PFSK-1 (cell line): Measurements from ENCODE around the gene TRIM44.

ENCODE experiments used
- FOXP2 ChIP-seq: optimal IDR thresholded peaks from 2 replicates; pipeline ENCODE3; 2011; ENCODE audit warnings: borderline replicate concordance, control low read depth, inconsistent platforms; ENCODE audit not compliant: insufficient read depth; ENCODE audit errors: extremely low read length, extremely low read depth
- POLR2AphosphoS5 ChIP-seq: IDR thresholded peaks from 2 replicates; pipeline ENCODE4 v1.6.1; 2012; ENCODE audit warnings: low read depth, mild to moderate bottlenecking, control low read depth, low read length, moderate library complexity
- SIN3A ChIP-seq: IDR thresholded peaks from 2 replicates; pipeline ENCODE4 v1.6.1; 2012; ENCODE audit warnings: mild to moderate bottlenecking, low read length, moderate library complexity, borderline replicate concordance; ENCODE audit not compliant: insufficient read depth
- TAF1 ChIP-seq: IDR thresholded peaks from 2 replicates; pipeline ENCODE4 v1.6.1; 2012; ENCODE audit warnings: low read length, control low read depth, borderline replicate concordance; ENCODE audit not compliant: insufficient read depth
- TF ChIP-seq, protein P1 (sequence below), 2 experiments: IDR thresholded peaks; 2 replicates each; pipeline versions ENCODE4 v1.6.1 to v1.8.0; 2011 to 2012; ENCODE audit warnings: low read depth in 2 of 2, low read length in 2 of 2, control low read depth in 1 of 2, inconsistent platforms in 1 of 2, mild to moderate bottlenecking in 1 of 2, moderate library complexity in 1 of 2; ENCODE audit not compliant: insufficient read depth in 1 of 2

Gene TRIM44

DNA sequence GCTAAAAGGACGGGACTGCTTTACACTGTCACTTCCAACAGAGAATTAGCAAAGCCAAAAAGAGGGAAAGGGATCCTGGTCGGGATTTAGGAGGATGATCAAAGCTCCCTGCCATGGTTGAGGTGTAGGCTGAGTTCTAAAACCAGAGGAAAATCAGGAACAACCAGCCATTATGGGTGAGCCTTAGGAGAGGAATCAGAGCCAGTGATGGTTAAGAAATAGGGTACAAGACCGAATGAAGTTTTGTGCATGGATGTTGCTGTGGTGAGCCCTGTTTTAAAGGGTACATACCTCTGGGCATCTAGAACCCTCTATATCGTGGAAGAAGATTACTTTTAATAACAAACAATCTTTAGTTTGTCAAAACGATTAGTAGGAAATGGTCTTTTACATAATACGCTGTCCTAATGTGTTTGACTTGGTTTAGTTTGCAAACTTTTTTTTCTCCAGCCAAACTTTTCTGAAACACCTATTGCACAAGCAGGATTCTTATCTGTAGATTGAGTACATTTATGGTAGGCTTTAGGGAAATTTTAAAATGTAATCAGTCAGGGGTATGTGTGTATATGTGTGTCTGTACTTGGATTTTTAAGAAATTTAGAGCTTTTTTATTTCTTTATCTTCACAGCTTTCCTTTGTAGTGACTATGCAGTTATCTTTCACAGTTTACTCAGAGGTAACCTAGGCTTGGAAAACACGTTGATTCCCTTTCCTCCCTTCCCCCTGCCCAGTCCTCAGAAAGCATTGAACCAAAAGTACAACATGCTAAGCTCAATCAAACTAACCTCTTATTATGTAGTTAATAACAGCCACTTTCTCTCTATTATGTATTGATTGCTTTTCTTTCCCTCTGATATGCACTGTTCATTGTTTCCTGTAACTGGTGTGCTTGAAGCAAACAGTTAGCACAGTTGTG is 26.8 kb downstream of the TRIM44 start:
- no peak for TF ChIP-seq TAF1

DNA sequence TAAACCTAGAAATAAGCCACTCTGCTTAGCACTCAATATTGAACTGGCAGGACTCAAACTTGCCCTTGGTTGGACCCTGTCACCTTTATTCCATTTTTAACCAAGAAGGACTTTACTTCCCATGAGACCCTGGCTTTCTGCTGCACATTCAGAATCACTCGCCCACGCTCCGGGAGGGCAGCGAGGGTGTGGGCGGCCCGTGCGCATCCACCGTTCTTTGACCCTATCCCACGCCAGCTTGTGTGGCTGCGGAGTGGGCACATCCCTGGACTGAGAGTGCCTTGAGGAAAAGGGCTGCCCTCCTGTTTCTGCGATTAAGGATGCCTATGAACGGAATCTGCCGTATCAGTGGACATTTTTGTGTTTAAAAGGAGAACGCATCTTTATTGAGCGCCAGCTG is 39.6 kb downstream of the TRIM44 start:
- TF ChIP-seq TAF1 (no peak), SIN3A (no peak), POLR2AphosphoS5 (no peak), FOXP2 (no peak)

DNA sequence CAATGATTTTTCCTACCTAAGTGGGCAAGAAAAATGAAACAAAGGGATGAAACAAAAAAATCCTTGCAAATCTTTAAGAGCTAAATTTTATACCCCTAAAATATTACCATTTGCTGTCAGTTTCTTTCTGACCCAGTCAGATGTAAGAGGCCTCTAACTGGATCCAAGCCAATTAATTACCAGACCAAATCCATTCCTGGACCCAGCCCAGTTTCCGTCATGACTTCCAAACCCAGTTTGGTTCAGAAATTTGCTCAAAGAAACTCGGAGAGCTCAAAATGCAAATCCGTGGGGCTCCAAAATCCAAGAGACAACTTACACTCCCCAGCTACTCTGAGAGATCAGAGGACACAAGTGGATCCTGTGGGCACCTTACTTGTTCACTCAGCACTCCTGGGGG is 46.8 kb downstream of the TRIM44 start:
- TF ChIP-seq FOXP2 (no peak), POLR2AphosphoS5 (no peak), TAF1 (no peak), SIN3A (no peak)
- TF ChIP-seq, protein P1, sequence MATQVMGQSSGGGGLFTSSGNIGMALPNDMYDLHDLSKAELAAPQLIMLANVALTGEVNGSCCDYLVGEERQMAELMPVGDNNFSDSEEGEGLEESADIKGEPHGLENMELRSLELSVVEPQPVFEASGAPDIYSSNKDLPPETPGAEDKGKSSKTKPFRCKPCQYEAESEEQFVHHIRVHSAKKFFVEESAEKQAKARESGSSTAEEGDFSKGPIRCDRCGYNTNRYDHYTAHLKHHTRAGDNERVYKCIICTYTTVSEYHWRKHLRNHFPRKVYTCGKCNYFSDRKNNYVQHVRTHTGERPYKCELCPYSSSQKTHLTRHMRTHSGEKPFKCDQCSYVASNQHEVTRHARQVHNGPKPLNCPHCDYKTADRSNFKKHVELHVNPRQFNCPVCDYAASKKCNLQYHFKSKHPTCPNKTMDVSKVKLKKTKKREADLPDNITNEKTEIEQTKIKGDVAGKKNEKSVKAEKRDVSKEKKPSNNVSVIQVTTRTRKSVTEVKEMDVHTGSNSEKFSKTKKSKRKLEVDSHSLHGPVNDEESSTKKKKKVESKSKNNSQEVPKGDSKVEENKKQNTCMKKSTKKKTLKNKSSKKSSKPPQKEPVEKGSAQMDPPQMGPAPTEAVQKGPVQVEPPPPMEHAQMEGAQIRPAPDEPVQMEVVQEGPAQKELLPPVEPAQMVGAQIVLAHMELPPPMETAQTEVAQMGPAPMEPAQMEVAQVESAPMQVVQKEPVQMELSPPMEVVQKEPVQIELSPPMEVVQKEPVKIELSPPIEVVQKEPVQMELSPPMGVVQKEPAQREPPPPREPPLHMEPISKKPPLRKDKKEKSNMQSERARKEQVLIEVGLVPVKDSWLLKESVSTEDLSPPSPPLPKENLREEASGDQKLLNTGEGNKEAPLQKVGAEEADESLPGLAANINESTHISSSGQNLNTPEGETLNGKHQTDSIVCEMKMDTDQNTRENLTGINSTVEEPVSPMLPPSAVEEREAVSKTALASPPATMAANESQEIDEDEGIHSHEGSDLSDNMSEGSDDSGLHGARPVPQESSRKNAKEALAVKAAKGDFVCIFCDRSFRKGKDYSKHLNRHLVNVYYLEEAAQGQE (IDR thresholded peaks at IDR 0.05; ENCODE audit: insufficient read depth in 1 of 2, low read depth in 2 of 2, low read length in 2 of 2): no peak

DNA sequence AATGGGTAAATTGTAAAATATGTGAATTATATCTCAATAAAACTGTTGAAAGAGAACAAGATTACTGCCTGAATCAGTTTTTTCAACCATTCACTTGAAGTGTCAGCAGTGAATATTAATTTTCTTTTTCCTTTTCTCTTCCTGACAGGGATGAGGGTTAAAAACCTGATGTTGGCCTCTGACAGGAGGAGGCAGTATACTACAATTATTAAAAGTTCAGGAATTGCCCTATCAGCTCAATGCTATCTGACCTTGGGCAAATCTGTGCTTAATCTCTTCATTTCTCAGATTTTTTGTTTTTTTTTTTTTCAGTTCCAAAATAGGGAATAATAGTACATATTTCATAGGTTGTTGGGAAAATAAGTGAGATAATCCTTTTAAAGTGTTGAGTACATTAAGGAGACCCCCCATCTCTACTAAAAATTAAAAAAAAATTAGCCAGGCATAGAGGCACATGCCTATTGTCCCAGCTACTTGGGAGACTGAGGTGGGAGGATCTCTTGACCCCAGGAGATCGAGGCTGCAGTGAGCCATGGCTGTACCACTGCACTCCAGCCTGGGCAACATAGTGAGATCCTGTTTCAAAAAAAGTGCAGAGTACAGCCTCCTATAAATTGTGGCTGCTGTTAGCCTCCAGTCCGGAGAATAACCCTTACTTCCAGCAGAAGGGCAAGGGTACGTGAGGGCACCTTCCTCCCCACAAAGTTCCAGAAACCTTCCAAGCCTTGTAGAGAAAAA is 48.8 kb downstream of the TRIM44 start:
- TF ChIP-seq TAF1 (no peak), SIN3A (no peak), POLR2AphosphoS5 (no peak)
- TF ChIP-seq, protein P1 (IDR thresholded peaks at IDR 0.05; ENCODE audit: insufficient read depth in 1 of 2, low read depth in 2 of 2, low read length in 2 of 2): no peak

DNA sequence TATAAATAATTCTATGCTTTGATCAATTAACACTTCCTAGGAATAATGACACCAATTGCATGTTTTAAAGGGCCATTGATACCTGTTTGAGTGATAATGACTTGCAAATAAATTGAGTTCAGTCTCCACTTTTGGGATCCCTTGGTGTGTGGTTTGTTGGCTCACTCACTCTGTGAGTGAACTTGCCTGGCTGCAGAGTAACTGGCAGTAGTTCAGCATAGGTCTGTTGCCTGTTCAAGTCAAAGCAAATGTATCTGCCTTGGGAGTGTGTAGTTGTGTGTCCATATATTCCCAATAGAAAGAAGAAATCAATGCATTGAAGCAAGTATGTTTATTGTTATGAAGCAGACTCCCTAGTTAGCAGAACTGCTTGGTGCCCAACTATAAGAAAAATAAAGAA is 49.3 kb downstream of the TRIM44 start:
- TF ChIP-seq TAF1: no peak
- TF ChIP-seq, protein P1 (IDR thresholded peaks at IDR 0.05; ENCODE audit: insufficient read depth in 1 of 2, low read depth in 2 of 2, low read length in 2 of 2): no peak
- TF ChIP-seq SIN3A: no peak
- TF ChIP-seq POLR2AphosphoS5: no peak
- no peak for TF ChIP-seq FOXP2

DNA sequence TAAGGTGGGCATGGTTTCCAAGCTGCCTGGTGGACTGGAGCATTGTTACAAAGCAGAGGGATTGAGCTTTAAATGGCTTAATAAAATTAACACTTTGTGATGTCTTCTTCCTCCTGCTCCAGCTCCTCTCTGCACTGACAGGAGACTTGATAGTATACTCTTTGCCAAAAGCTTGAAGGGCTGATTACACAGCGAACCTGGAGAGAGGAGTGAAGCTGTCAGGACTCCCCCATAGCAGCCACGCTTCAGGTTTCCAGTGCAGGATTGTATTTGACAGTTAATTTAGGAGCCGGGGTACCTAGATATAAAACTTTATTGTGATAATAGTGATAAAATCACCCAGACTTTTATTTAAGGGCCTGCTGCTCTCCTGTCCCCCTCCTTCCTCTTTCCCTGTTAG is 50.0 kb downstream of the TRIM44 start:
- TF ChIP-seq FOXP2 (no peak), POLR2AphosphoS5 (no peak), TAF1 (no peak), SIN3A (no peak)
- TF ChIP-seq, protein P1 (IDR thresholded peaks at IDR 0.05; ENCODE audit: insufficient read depth in 1 of 2, low read depth in 2 of 2, low read length in 2 of 2): no peak
